GM19043 (cell line): ENCODE data around the gene DCTPP1.
A peak's percentile ranks its signal among the peaks of the same experiment; 100 is the strongest.
"Not testable (repeated sequence)": the region's sequence is repeated elsewhere in the genome, so short reads cannot be mapped to it uniquely, and the experiment has no call there.

Source experiments
- ATAC-seq: cut with Tn5 transposase; IDR thresholded peaks from one replicate; pipeline ENCODE4 v1.9.1; 2021; ENCODE audit warnings: low read depth; ENCODE audit not compliant: unreplicated experiment

DCTPP1 gene

GRCh38 chr16:30416047-30416603 lies 13.7 kb downstream of the DCTPP1 start:
- ATAC-seq, result no peak

- ATAC-seq, result no peak
These were observed 15.7 kb downstream of the DCTPP1 start for GRCh38 chr16:30414159-30414558.

DNA sequence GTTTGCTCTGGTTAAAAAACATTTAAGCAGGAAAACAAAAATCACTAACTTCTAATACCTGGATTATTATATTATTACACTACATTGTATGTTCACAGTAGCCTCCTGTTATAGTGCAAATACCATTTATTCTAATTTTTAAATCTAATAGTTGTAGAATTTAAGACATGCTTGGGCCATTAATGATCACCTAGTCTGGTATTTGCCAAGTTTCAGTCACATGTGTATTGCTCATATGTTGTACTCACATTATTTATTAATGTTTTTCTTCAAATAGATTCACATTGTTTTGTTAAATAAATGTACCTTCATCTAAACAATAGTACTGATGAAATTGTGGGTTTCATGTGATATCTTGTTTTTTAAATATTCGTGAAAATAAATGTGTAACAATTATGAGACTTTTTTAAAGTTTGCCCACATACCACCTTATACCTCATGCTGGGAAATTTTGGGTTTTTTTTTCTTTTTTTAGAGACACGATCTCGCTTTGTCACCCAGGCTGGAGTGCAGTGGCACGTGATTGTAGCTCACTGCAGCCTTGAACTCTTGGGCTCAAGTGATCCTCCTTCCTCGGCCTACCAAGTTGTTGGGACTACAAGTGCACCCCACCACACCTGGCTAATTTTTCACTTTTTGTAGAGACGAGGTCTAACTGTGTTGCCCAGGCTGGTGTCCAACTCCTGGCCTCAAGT lies 16.6 kb downstream of the DCTPP1 start:
- ATAC-seq, result no peak

- ATAC-seq, result no peak
These were observed 20.4 kb downstream of the DCTPP1 start for GRCh38 chr16:30409125-30410060.

- ATAC-seq, result no peak
These were observed 21.9 kb downstream of the DCTPP1 start for GRCh38 chr16:30407804-30408534.

- peak; percentile 62 for ATAC-seq
These were observed 22.6 kb downstream of the DCTPP1 start, which contains the start of gene ZNF771 for GRCh38 chr16:30407102-30407803. Gene ZNF771 (plus strand): TSS chr16:30407606. CDS start chr16:30408054, 448 bp downstream.

- no peak for ATAC-seq
These were observed 23.1 kb downstream of the DCTPP1 start for GRCh38 chr16:30406795-30407101.

GRCh38 chr16:30401768-30402425 lies 27.9 kb downstream of the DCTPP1 start:
- no peak for ATAC-seq

- ATAC-seq, result no peak
These were observed 30.2 kb downstream of the DCTPP1 start for GRCh38 chr16:30399435-30400186.

DNA sequence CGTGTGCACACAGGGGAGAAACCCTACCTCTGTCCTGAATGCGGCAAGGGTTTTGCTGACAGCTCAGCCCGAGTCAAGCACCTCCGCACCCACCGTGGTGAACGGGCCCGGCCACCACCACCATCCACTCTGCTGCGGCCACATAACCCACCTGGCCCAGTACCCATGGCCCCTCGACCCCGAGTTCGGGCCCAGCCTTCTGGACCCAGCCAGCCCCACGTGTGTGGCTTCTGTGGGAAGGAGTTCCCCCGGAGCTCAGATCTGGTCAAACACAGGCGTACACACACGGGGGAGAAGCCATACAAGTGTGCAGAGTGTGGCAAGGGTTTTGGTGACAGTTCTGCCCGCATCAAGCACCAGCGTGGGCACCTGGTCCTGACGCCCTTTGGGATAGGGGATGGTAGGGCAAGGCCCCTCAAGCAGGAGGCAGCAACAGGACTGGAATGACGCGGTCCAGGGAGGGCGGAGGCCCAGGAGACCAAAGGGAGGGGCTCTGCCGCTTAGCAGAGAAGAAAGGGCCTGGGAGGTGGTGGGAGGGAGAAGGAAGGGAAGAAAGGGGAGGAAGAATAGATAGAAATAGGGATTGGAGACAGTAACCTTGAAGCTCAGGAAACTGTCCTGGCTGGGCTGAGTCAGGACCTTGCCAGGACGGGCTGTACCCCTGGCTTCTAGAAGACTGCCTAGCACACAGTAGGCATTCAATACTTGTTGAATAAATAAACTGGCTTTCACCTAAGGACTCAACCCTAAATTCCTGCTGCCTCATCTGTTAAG lies 31.0 kb downstream of the DCTPP1 start:
- no peak for ATAC-seq

DNA sequence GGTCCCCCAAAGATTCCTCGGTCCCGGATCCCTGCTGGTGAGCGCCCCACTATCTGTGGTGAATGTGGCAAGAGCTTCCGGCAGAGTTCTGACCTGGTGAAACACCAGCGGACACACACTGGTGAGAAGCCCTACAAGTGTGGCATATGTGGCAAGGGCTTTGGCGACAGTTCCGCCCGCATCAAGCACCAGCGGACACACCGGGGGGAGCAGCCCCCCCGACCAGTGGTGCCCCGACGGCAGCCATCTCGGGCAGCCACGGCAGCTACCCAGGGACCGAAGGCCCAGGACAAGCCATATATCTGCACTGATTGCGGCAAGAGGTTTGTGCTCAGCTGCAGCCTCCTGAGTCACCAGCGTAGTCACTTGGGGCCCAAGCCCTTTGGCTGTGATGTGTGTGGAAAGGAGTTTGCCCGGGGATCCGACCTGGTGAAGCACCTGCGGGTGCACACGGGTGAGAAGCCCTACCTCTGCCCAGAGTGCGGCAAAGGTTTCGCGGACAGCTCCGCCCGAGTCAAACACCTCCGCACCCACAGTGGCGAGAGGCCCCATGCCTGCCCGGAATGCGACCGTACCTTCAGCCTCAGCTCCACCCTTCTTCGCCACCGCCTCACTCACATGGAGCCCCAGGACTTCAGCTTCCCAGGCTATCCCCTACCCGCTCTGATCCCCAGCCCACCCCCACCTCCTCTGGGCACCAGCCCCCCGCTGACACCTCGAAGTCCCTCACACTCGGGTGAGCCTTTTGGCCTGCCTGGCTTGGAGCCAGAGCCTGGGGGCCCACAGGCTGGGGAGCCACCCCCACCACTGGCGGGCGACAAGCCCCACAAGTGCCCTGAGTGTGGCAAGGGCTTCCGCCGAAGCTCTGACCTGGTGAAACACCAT lies 31.8 kb downstream of the DCTPP1 start:
- no peak for ATAC-seq

- ATAC-seq, result no peak
These were observed 32.8 kb downstream of the DCTPP1 start for GRCh38 chr16:30397056-30397455.

- ATAC-seq, result not testable (repeated sequence)
These were observed 33.2 kb downstream of the DCTPP1 start for GRCh38 chr16:30396627-30397026.

DNA sequence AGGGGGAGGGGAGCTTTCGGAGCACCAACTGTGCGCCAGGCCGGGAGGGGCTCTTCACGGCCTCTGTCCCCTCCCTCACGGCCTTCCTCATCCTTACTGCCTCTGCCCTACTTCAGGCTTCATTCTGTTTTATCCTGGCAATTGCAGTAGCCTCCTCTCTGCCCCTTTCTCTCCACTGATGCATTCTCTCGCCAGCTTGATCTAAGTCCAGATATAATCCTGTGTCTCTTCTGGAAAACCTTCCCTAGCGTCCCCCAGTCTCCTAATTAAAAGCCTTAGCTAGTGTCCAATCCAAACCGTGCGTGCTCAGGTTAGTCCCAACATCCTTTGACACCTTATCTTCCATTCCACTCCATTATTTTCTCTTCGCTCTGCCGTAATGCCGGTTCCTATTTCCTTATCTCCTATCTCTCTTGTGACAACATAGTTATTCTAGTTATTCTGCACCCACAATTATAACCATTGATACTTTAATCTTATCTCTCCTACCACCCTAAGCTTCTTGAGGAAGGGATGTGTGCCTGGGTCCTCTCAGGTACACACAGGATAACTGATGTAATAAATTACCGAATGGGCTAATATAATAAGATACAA lies 33.7 kb downstream of the DCTPP1 start:
- ATAC-seq, result no peak

DNA sequence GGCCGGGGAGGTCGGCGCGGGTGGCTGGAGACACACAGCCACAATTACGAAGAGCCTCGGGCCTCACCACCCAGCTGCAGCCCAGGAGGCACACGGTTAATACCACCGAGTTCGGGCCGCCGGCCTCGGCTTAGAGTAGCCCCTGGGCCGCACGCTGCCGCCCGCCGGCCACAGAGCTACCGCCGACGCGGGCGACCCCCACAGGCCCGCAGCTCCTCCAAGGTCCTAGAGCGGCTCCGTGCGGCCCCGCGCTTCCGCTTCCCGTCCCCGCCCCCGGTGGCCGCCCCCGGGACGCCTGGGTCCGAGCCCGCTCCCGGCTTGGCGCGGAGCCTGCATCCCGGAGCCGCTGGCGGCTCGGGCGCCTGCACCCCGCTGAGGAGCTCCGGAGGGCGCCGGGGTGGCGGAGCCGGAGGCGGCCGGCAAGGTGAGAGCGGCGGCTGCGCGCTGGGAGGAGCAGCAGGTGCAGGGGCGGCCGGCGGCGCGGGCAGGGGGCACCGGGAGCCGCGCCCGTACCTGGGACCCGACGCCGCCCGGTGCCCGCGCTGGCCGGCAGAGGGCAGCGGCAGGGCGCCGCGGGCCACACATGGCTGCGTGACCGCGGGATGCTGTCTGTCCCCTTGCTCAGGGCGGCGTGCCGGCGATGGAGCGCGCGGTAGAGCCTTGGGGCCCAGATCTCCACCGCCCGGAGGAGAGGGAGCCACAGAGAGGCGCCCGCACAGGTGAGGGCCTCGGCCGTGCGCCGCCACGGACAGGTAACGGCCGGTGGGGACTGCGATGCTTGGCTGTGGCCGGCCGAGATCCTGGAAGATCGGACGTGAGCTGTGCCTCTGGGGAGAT lies 34.5 kb downstream of the DCTPP1 start, which contains the start of gene ZNF48:
TSS of gene ZNF48 (plus strand) at position 266 of the 837 bp plus-strand sequence. CDS start at position 641, 375 bp downstream.
- ATAC-seq, result peak; percentile 57
